HG03045 (cell line): ENCODE results near the gene AGTRAP.

Experiments
- ATAC-seq: cut with Tn5 transposase; IDR thresholded peaks from one replicate; pipeline ENCODE4 v1.9.1; 2021; ENCODE audit warnings: mild to moderate bottlenecking, moderate library complexity; ENCODE audit not compliant: unreplicated experiment

Gene AGTRAP

DNA sequence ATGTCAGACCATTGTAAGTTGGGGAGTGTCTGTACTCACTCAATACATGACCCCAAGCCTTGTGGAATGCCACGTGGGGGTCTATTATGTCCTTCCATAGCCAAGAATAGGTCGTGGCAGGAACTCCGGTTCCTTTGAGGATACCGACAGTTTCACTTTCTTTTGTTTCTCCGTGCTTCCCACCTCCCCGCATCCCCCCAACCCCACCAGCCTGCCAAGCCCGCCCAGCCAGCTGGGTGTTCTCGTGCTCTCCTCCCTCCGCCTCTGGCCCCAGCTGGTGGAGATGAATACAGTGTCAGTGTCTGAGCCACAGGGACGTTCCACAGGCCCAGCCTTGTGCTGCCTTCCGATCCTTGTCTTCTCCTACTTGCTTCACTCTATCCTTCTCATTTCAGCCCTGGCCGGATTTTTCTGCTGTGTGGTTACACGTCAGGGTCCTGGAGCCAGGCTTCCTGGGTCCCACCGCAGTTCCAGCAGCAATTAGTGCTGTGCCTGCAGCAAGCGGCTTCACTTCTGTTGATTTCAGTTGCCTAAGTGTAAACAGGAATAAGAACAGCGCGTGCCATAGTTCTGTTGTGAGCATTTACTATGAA, 4.1 kb upstream of the AGTRAP start:
- ATAC-seq = no peak

DNA sequence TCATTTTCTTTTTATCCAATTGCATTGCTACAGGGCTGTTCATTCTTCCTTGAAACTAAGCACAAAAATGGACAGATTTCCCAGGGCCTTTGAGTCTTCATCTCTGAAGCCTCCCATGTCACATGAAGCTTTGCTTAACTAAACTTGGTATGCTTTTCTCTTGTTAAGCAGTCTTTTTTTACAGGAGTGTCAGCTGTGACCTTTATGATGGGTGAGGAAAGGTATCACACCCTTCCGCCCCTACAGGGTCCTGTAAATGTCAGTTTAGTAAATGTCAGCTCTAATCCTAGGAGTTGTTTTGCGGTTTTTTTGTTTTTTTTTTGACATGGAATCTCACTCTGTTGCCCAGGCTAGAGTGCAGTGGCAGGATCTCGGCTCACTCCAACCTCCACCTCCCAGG, 2.6 kb upstream of the AGTRAP start:
- ATAC-seq = no peak

- no peak for ATAC-seq
Observed at GRCh38 chr1:11735531-11735853, 444 bp upstream of the AGTRAP start.

DNA sequence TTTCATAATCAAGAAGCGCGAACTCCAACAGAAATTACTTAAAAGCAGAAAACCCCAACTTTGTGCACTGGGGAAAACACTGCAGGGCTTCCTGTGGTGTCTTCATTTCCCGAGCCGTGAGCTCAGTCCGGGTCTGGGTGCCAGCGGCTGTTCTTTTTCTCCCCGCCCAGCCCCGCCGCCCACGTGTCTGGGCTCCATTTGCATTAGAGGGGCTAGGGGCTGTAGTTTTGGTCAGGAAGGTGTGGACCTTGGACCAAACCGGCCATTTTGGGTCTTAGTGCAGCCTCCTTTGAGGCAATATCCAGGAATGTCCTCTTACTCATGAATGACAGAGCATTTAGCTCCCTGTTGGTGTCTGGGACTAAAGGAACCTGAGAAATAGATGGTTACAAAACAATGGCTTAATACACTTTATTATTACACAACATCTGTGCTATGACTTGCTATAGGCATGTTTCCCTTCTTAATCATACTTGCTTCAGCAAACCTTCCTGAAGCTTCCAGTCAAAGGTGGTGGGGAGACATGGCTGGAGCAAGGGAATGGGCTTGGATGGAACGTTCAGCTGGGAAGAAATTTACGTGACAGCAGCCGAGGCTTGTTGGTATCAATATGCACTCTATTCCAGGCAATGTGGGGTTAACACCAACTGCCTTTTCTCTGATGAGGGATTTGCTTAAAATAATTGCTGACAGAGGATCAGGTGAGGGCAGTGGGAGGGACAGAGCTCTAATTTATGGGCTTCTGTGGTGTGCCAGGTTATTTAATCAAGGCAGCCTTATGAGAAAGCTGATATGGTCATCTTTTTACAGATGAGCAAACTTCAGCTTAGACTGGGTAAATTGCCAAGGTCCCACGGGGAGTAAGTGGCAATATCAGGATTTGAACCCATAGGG, 1.1 kb downstream of the AGTRAP start:
- ATAC-seq = no peak

GRCh38 chr1:11738096-11738495, 2.2 kb downstream of the AGTRAP start:
- no peak for ATAC-seq

DNA sequence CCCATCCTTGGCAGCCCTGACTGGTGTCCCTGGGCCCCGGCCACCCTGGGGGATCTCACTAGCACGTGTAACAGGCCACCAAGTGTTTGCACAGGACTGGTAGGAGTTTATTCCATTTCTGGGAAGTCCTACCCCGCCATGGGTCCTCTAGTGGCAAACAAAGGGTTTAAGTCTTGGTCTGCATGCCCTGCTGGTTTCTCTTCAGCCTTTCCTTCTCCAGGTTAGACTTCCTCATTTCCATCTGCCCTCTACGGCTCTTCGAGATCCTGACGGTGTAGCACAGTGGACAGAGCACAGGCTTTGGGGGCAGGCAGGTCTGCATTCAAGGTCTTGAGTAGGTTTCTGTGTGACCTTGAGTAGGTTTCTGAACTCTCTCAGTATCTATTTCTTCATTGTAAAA, 2.8 kb downstream of the AGTRAP start:
- no peak for ATAC-seq

DNA sequence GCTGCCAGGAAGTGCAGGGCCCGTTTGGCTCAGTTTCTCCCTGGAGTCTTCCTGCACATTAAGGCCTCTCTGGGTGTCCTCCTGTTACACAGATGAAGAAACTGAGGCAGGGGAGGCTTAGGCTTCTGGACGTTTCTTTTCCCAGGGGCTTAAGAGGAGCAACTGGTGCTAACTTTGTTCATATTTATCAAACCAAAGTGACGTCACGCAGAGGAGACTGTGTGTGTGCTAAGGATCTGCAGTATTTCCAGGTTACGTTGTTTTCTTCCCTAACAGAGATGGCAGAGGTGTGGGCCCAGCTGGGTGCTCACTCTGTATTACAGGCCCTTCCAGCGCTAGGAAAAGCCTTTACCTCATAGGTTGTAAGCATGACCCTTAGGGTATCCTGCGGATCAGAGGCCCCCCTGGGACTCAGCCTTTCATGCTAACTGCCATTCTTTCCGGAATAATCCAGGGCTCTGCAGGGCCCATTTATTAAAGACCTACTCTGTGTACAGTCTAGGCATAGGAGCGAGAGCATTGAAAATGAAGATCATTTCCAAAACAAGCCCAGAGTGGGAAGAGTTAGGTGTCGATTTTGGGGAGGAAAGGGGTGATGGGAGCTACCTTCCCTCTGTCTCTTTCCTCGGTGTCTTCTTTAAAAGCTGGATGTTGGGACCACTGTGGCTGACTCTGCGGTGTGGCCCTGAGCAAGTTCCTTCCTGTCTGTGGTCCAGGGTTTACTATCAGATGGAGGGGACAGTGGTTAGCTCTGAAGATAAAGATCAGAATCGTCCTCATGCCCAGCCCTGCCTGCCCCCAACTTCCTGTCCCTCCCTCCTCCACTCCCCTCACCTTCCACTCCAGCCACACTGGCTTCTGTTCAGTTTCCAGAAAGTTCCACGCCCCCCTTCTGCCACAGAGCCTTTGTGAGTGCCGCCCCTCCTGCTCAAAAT, 4.6 kb downstream of the AGTRAP start:
- ATAC-seq = no peak

DNA sequence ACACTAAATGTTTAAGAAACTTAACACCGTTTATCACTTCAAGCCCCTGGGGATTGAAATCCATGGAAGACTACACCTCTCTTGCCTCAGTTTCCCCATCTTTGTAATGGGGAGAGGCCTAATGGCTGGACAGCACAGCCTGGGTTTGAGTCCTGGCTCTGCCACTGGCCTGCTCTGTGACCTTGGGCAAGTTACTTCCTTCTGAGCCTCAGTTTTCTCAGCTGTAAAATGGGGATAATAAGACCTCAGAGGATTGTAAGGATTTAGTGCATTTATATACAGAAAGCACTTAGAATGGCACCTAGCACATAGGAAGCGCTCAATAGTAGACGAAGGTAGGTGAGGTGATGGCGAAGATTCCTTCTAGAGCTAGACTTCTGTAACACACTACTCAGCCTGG, 5.5 kb downstream of the AGTRAP start:
- ATAC-seq = no peak

DNA sequence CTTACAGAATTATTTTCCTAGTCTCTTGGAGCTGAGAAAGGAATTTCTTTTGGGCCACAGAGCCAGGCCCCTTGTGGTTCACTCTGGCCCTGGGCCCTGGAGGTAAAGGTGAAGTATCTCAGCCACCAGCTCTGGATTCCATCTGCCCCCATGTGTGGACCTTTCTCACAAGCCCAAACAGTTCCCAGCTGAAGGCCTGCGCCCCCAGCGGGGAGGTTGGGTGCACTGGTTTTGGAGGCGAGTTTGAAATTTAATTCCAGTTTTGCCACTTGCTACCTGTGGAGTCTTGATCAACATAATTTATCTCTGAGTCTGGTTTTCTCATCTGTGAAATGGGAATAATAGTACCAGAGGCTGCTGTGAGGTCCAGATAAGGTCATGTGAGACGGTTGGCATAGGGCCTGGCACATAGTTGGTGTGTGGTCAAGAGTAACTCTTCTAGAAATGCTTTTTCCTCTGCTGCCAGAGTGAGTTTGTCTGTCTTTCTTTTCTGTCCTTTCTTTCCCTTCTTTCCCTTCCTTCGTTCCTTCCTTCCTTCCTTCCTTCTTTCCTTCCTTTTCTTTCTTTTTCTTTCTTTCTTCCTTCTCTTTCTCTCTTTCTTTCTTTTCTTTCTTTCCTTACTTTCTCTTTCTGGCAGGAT, 6.1 kb downstream of the AGTRAP start:
- no peak for ATAC-seq

DNA sequence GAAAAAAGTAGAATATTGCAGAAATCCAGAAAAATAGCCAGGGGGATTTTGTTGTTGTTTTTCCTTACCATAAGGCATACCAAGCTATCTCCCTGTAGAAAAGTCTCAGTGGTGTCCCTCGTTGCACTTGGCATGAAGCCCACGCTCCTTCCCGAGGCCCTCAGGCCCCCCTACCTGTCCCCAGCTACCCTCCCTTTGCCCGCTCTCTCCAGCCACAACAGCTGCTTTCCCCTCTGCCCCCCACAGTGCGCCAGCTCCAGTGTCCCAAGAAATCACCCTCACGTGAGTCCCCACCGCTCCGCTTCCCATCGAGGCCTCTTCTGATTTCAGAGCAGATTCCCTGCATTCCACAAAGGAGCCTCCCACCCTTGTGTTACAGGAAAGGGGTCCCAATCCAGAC, 8.4 kb downstream of the AGTRAP start:
- no peak for ATAC-seq

- ATAC-seq = no peak
Observed at GRCh38 chr1:11746092-11746491, 10.2 kb downstream of the AGTRAP start.

DNA sequence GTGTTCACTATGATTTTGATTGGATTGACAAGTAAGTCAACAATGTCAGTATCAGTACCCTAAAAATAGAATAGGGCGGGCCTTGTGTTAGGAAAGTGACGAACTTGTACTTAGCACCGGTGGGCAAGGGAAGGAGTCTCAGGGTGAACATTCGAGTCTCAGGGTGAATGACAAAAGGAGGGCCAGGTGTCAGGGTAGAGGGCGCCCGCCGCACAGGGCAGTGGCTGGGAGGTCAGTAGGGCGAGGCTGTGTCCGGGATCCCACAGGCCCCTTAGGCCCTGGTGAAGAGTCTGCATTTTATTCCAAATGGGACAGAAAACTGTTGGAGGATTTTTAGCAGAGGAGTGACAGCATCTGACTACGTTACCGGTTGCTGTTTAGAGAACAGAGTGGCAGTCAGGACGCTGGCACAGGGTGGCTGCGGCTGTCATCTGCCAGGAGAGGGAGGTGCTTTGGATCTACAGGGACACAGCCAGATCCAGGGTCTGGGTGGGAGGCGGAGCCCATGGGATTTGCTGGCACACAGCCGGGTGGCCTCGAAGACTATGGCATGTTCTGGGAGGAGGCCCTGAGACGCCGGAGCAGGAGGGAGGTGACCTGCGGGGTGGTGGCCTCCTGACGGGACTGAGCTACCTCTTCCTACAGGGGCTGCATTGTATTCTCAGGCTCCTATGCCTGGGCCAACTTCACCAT, 11.0 kb downstream of the AGTRAP start:
- no peak for ATAC-seq

- ATAC-seq = no peak
Observed at GRCh38 chr1:11748294-11749202, 12.6 kb downstream of the AGTRAP start.

DNA sequence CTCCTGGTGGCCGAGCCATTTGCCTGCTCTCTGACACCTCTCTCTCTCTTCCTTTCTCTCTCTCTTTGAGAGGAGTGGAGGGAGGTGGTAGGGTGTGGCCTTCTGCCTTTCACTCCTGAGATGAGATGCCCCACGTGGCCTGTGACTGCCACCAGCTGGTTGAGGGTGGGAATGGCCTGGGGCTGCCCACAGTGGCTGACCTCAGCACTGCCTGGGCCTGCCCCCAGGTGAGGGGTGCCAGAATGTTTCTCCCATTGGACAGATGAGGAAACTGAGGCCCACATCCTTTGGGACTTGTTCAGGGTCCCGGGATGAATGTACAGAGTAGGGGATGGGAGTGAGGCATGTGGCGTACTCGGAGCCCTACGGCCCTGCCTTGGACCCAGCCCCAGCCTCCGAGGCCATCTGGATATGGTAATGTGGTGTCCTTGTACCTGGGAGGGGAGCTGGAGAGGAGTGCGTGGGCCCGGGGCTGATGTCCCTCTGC, 13.3 kb downstream of the AGTRAP start:
- peak; percentile 51 for ATAC-seq

DNA sequence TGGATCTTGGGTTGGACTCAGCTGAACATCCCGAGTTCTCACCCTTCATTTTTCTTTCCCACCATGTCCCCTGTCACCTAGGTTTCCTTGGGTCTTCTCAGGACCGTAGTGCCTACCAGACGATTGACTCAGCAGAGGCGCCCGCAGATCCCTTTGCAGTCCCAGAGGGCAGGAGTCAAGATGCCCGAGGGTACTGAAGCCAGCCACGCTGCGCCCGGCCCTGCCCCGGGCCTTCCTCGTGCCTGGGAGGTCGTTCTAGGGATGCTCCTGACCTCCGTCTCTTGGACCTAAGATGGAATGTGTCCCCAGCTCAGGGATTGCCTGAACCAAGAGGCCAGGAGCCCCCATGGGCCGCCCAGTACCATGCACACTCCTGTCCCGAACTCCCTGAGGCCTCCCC, 14.1 kb downstream of the AGTRAP start:
- ATAC-seq = no peak

- ATAC-seq = no peak
Observed at GRCh38 chr1:11751087-11751486, 15.2 kb downstream of the AGTRAP start.

- no peak for ATAC-seq
Observed at GRCh38 chr1:11752359-11753088, 16.6 kb downstream of the AGTRAP start.

GRCh38 chr1:11753555-11754208, 17.7 kb downstream of the AGTRAP start:
- ATAC-seq = no peak
